Upper lobe of left lung (tissue), 4 donors: Measurements from ENCODE around the gene WDSUB1.

Experiments used
- POLR2A ChIP-seq, 4 donors: fragments of 450-650 bp; IDR thresholded peaks; one replicate each; pipeline ENCODE4 v1.5.1; 2016 to 2017; ENCODE audit warnings: antibody characterized with exemption in 4 of 4, mild to moderate bottlenecking in 2 of 4
- POLR2AphosphoS5 ChIP-seq, 2 donors: sonication (generic); formaldehyde crosslinking; IDR thresholded peaks; one replicate each; pipeline ENCODE4 v1.5.1; 2017; ENCODE audit warnings: antibody characterized with exemption in 2 of 2
- TF ChIP-seq, protein P1 (sequence below), 6 experiments: fragments of 450-650 bp in 4 of 6; fragments of 200-600 bp in 2 of 6; sonication (generic) in 2 of 6; IDR thresholded peaks; one replicate each; pipeline ENCODE4 v1.5.1; 2016 to 2019; ENCODE audit warnings: antibody characterized with exemption in 6 of 6

- TF ChIP-seq POLR2A (IDR thresholded peaks at IDR 0.05) (no peak), POLR2AphosphoS5 (IDR thresholded peaks at IDR 0.05) (peak; percentile 24 to 35)
- TF ChIP-seq, protein P1, sequence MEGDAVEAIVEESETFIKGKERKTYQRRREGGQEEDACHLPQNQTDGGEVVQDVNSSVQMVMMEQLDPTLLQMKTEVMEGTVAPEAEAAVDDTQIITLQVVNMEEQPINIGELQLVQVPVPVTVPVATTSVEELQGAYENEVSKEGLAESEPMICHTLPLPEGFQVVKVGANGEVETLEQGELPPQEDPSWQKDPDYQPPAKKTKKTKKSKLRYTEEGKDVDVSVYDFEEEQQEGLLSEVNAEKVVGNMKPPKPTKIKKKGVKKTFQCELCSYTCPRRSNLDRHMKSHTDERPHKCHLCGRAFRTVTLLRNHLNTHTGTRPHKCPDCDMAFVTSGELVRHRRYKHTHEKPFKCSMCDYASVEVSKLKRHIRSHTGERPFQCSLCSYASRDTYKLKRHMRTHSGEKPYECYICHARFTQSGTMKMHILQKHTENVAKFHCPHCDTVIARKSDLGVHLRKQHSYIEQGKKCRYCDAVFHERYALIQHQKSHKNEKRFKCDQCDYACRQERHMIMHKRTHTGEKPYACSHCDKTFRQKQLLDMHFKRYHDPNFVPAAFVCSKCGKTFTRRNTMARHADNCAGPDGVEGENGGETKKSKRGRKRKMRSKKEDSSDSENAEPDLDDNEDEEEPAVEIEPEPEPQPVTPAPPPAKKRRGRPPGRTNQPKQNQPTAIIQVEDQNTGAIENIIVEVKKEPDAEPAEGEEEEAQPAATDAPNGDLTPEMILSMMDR (IDR thresholded peaks at IDR 0.05): no peak
Measured at GRCh38 chr2:159225025-159226016, 61.2 kb downstream of the WDSUB1 start.
